WTC11 (cell line): ENCODE data around the gene KCNQ4. TPM values are rescaled to one million over a fixed set of nuclear protein-coding genes. Genes with fewer than 3 reads are reported as not detected.
A peak's percentile ranks its signal among the peaks of the same experiment; 100 is the strongest.

Experiments used
- ATAC-seq: fragments of 200-7000 bp; cut with Tn5 transposase; 2 replicates; pipeline ENCODE4 v1.10.0; 2021; ENCODE audit warnings: mild to moderate bottlenecking, moderate library complexity
- CTCF ChIA-PET: fragments of 300-600 bp; sonication (Branson Sonifier 250); formaldehyde crosslinking; loops from one replicate; lab custom pipeline; 2021; ENCODE audit warnings: antibody characterized with exemption; lab: Charles Lee
- POLR2A ChIA-PET: fragments of 350-600 bp; sonication (Branson Sonifier 250); formaldehyde crosslinking; loops from one replicate; lab custom pipeline; 2021; ENCODE audit warnings: antibody characterized with exemption; lab: Charles Lee
- DNase-seq: peaks from one replicate; pipeline ENCODE4 v3.0.0; 2021; ENCODE audit warnings: low spot score
- H3K27ac Mint-ChIP-seq: 2 replicates; pipeline ENCODE4 v1.8.0; 2021; ENCODE audit warnings: mixed read lengths
- H3K27me3 Mint-ChIP-seq: 2 replicates; pipeline ENCODE4 v1.8.0; 2021; ENCODE audit warnings: low read depth, mild to moderate bottlenecking, moderate library complexity, mixed read lengths
- H3K36me3 Mint-ChIP-seq: 2 replicates; pipeline ENCODE4 v1.8.0; 2021; ENCODE audit warnings: mixed read lengths
- H3K4me1 Mint-ChIP-seq: 2 replicates; pipeline ENCODE4 v1.8.0; 2022; ENCODE audit warnings: mixed read lengths
- H3K4me3 Mint-ChIP-seq: 2 replicates; pipeline ENCODE4 v1.8.0; 2021; ENCODE audit warnings: mild to moderate bottlenecking, moderate library complexity, mixed read lengths
- H3K9me3 Mint-ChIP-seq: 2 replicates; pipeline ENCODE4 v1.8.0; 2021; ENCODE audit warnings: mixed read lengths
- CREB1 ChIP-seq: sonication (generic); formaldehyde crosslinking; IDR thresholded peaks from 2 replicates; pipeline ENCODE4 v1.8.0; 2023; ENCODE audit warnings: mild to moderate bottlenecking, missing genetic modification reagents
- CREM ChIP-seq: sonication (generic); formaldehyde crosslinking; IDR thresholded peaks from 2 replicates; pipeline ENCODE4 v1.8.1; 2022; ENCODE audit warnings: mild to moderate bottlenecking, missing genetic modification reagents, moderate library complexity
- GABPB1 ChIP-seq: sonication (generic); formaldehyde crosslinking; IDR thresholded peaks from 2 replicates; pipeline ENCODE4 v1.8.1; 2023; ENCODE audit warnings: mild to moderate bottlenecking, missing genetic modification reagents
- GRHL2 ChIP-seq: fragments of 250-450 bp; sonication (Bioruptor Pico); IDR thresholded peaks from 2 replicates; pipeline ENCODE4 v1.8.0; 2022; ENCODE audit warnings: mild to moderate bottlenecking, moderate library complexity; ENCODE audit not compliant: insufficient replicate concordance, severe bottlenecking
- NFE2L1 ChIP-seq: sonication (generic); formaldehyde crosslinking; IDR thresholded peaks from 2 replicates; pipeline ENCODE4 v1.8.1; 2023; ENCODE audit warnings: missing genetic modification reagents
- PRRX2 ChIP-seq: fragments of 250-450 bp; sonication (Bioruptor Pico); IDR thresholded peaks from 2 replicates; pipeline ENCODE4 v1.8.0; 2021; ENCODE audit warnings: mild to moderate bottlenecking
- RELA ChIP-seq: sonication (generic); formaldehyde crosslinking; IDR thresholded peaks from 2 replicates; pipeline ENCODE4 v1.8.1; 2022; ENCODE audit warnings: missing genetic modification reagents, mild to moderate bottlenecking, borderline replicate concordance
- TCF7 ChIP-seq: sonication (generic); formaldehyde crosslinking; IDR thresholded peaks from 2 replicates; pipeline ENCODE4 v1.8.0; 2022; ENCODE audit warnings: mild to moderate bottlenecking, low read depth, missing genetic modification reagents, moderate library complexity
- TEAD1 ChIP-seq: sonication (generic); formaldehyde crosslinking; IDR thresholded peaks from 2 replicates; pipeline ENCODE4 v1.8.0; 2022; ENCODE audit warnings: mild to moderate bottlenecking, missing genetic modification reagents
- ZNF219 ChIP-seq: sonication (generic); formaldehyde crosslinking; IDR thresholded peaks from 2 replicates; pipeline ENCODE4 v1.8.0; 2023; ENCODE audit warnings: missing genetic modification reagents, mild to moderate bottlenecking, borderline replicate concordance
- ZNF671 ChIP-seq: fragments of 250-450 bp; sonication (Bioruptor Pico); IDR thresholded peaks from 2 replicates; pipeline ENCODE4 v1.8.0; 2021; ENCODE audit warnings: mild to moderate bottlenecking
- total RNA-seq: library from RNA; stranded (reverse); gene quantifications from 3 replicates; pipeline ENCODE4 v1.2.3, GENCODE V29; 2021
- TF ChIP-seq, protein P1 (sequence below): sonication (generic); formaldehyde crosslinking; IDR thresholded peaks from 2 replicates; pipeline ENCODE4 v1.8.1; 2023; ENCODE audit warnings: mild to moderate bottlenecking, missing genetic modification reagents, borderline replicate concordance
- TF ChIP-seq, protein P2 (sequence below): sonication (generic); formaldehyde crosslinking; IDR thresholded peaks from 2 replicates; pipeline ENCODE4 v1.8.1; 2023; ENCODE audit warnings: mild to moderate bottlenecking, missing genetic modification reagents, moderate library complexity
- TF ChIP-seq, protein P3 (sequence below): sonication (generic); formaldehyde crosslinking; IDR thresholded peaks from 2 replicates; pipeline ENCODE4 v1.8.1; 2023; ENCODE audit warnings: mild to moderate bottlenecking, missing genetic modification reagents
- TF ChIP-seq, protein P4 (sequence below): sonication (generic); formaldehyde crosslinking; IDR thresholded peaks from 2 replicates; pipeline ENCODE4 v1.8.1; 2022; ENCODE audit warnings: low read depth, missing genetic modification reagents, borderline replicate concordance
- TF ChIP-seq, protein P5 (sequence below): fragments of 250-450 bp; sonication (Bioruptor Pico); IDR thresholded peaks from 2 replicates; pipeline ENCODE4 v1.9.0; 2021; ENCODE audit warnings: mild to moderate bottlenecking
- TF ChIP-seq, protein P6 (sequence below): sonication (generic); formaldehyde crosslinking; IDR thresholded peaks from 2 replicates; pipeline ENCODE4 v1.8.0; 2022; ENCODE audit warnings: missing genetic modification reagents
- TF ChIP-seq, protein P7 (sequence below): sonication (generic); formaldehyde crosslinking; IDR thresholded peaks from 2 replicates; pipeline ENCODE4 v1.8.1; 2023; ENCODE audit warnings: mild to moderate bottlenecking, moderate library complexity, missing genetic modification reagents

The KCNQ4 gene
- total RNA-seq, 1 experiment from 2014 or later = 4.0 TPM

DNA sequence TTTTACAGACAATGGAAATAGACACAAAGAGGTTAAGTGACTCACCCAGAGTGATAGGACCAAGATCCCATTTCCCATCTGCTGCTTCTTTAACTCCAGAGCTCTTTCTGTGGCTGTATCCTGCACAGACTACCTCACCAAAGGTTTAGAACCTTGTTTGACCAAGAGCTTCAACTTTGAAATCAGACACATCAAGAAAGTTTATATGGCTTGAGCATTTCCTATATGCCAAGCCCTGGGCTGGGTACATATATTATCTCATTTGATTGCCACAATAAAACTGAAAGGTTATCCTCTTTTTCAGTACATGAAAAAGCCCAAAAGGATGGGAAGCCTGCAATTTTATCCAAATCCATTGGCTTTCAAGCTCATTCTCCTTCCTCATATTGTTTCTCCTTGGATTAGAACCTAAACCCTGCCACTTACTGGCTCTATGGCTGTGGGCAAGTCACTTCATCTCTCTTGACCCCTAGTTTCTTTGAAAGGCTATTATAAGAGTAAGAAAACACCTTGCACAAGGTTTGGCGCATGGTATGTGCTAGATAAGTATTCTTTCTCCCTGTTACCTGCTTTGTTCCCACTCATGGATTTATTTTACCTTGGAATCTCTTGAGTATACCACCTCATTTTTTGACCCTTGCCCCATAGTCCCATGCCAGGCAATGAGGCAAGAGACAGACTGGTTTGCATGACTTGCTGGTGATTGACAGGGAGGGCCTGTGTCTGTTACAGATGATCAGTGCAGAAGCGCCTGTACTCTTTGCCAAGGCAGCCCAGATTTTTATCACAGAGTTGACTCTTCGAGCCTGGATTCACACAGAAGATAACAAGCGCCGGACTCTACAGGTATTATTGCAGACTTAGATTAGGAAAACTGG lies 34.5 kb upstream of the KCNQ4 start:
- ATAC-seq (no peak), DNase-seq (no peak)
- no peak overlapping the region for H3K27ac Mint-ChIP-seq
- H3K36me3 Mint-ChIP-seq = peaks cover 59% of the 10 kb centered on the region
- H3K4me3 Mint-ChIP-seq = no peak overlapping the region
- no peaks in the 10 kb centered on the region for H3K9me3 Mint-ChIP-seq
- H3K27me3 Mint-ChIP-seq = no peaks in the 10 kb centered on the region
- CTCF ChIA-PET = no interaction called here
- H3K4me1 Mint-ChIP-seq = no peaks in the 10 kb centered on the region
- TF ChIP-seq ZNF219 (no peak), GABPB1 (peak; percentile 41; the same call in 1 of the 2 replicates), TEAD1 (CRISPR knock-in tag) (no peak)
- TF ChIP-seq, all 79 proteins: peak for 1
- POLR2A ChIA-PET = interaction anchor here (0.6 kb wide), 1 partner anchor 49 kb away, joined by 3 read pairs; no protein-coding TSS in a partner anchor

DNA sequence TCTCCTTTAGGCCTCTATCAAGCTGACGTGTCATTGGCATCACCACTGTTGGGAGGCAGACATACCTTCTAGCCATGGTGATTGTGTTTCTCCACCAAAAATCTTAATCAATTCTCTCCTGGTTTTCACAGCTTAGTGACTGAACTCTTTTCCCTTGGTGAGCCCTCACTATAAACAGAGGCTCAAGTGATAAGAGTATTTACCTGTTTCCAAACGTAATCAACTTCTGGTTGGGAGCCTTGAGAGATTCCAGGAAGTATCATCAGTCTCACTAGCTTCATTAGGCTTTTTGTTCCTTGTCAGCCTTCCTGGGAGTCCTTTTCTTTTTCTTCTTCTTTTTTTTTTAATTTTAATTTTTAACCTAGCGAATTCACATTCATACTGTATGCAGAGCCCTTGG lies 33.8 kb upstream of the KCNQ4 start:
- no peaks in the 10 kb centered on the region for H3K27me3 Mint-ChIP-seq
- H3K27ac Mint-ChIP-seq = no peak overlapping the region
- no peaks in the 10 kb centered on the region for H3K4me1 Mint-ChIP-seq
- no peaks in the 10 kb centered on the region for H3K9me3 Mint-ChIP-seq
- POLR2A ChIA-PET = no interaction called here
- TF ChIP-seq TCF7 (CRISPR knock-in tag) = no peak
- TF ChIP-seq, protein P1, sequence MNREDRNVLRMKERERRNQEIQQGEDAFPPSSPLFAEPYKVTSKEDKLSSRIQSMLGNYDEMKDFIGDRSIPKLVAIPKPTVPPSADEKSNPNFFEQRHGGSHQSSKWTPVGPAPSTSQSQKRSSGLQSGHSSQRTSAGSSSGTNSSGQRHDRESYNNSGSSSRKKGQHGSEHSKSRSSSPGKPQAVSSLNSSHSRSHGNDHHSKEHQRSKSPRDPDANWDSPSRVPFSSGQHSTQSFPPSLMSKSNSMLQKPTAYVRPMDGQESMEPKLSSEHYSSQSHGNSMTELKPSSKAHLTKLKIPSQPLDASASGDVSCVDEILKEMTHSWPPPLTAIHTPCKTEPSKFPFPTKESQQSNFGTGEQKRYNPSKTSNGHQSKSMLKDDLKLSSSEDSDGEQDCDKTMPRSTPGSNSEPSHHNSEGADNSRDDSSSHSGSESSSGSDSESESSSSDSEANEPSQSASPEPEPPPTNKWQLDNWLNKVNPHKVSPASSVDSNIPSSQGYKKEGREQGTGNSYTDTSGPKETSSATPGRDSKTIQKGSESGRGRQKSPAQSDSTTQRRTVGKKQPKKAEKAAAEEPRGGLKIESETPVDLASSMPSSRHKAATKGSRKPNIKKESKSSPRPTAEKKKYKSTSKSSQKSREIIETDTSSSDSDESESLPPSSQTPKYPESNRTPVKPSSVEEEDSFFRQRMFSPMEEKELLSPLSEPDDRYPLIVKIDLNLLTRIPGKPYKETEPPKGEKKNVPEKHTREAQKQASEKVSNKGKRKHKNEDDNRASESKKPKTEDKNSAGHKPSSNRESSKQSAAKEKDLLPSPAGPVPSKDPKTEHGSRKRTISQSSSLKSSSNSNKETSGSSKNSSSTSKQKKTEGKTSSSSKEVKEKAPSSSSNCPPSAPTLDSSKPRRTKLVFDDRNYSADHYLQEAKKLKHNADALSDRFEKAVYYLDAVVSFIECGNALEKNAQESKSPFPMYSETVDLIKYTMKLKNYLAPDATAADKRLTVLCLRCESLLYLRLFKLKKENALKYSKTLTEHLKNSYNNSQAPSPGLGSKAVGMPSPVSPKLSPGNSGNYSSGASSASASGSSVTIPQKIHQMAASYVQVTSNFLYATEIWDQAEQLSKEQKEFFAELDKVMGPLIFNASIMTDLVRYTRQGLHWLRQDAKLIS = no peak
- TF ChIP-seq, protein P2, sequence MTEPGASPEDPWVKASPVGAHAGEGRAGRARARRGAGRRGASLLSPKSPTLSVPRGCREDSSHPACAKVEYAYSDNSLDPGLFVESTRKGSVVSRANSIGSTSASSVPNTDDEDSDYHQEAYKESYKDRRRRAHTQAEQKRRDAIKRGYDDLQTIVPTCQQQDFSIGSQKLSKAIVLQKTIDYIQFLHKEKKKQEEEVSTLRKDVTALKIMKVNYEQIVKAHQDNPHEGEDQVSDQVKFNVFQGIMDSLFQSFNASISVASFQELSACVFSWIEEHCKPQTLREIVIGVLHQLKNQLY (CRISPR knock-in tag) = no peak
- TF ChIP-seq, protein P3, sequence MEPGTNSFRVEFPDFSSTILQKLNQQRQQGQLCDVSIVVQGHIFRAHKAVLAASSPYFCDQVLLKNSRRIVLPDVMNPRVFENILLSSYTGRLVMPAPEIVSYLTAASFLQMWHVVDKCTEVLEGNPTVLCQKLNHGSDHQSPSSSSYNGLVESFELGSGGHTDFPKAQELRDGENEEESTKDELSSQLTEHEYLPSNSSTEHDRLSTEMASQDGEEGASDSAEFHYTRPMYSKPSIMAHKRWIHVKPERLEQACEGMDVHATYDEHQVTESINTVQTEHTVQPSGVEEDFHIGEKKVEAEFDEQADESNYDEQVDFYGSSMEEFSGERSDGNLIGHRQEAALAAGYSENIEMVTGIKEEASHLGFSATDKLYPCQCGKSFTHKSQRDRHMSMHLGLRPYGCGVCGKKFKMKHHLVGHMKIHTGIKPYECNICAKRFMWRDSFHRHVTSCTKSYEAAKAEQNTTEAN (CRISPR knock-in tag) = no peak
- no peak for TF ChIP-seq NFE2L1 (CRISPR knock-in tag)
- no peak for TF ChIP-seq RELA
- TF ChIP-seq, protein P4, sequence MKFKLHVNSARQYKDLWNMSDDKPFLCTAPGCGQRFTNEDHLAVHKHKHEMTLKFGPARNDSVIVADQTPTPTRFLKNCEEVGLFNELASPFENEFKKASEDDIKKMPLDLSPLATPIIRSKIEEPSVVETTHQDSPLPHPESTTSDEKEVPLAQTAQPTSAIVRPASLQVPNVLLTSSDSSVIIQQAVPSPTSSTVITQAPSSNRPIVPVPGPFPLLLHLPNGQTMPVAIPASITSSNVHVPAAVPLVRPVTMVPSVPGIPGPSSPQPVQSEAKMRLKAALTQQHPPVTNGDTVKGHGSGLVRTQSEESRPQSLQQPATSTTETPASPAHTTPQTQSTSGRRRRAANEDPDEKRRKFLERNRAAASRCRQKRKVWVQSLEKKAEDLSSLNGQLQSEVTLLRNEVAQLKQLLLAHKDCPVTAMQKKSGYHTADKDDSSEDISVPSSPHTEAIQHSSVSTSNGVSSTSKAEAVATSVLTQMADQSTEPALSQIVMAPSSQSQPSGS (CRISPR knock-in tag) = no peak
- TF ChIP-seq, protein P5, sequence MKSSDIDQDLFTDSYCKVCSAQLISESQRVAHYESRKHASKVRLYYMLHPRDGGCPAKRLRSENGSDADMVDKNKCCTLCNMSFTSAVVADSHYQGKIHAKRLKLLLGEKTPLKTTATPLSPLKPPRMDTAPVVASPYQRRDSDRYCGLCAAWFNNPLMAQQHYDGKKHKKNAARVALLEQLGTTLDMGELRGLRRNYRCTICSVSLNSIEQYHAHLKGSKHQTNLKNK (CRISPR knock-in tag) = no peak
- TF ChIP-seq ZNF671 (CRISPR knock-in tag) = no peak
- ATAC-seq (no peak), DNase-seq (no peak)
- CTCF ChIA-PET = no interaction called here
- no peak overlapping the region for H3K4me3 Mint-ChIP-seq
- H3K36me3 Mint-ChIP-seq = peaks cover 65% of the 10 kb centered on the region

DNA sequence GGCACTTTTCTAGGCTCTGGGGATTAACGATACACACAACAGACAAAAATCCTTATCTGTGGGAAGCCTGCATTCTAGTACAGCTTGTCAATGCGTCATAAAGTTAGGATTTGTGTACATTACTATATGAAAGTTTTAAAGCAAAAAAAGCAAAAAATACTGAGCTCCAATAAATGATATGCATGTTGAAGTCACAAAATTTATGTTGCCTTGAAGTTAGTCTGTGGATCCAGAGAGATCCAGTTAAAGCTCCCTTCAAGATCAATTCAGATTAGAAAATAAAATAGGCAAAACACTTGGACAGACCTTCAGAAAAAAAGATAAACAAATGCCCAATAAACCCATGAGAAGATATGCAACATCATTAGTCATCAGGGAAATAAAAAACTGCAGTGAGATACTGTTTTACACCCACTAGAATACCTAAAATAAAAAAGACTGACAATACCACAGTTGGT lies 33.1 kb upstream of the KCNQ4 start:
- H3K9me3 Mint-ChIP-seq = no peaks in the 10 kb centered on the region
- H3K27ac Mint-ChIP-seq = no peak overlapping the region
- H3K4me1 Mint-ChIP-seq = no peaks in the 10 kb centered on the region
- H3K36me3 Mint-ChIP-seq = peaks cover 67% of the 10 kb centered on the region
- no peak for DNase-seq
- ChIA-PET CTCF (no interaction called here), POLR2A (no interaction called here)
- ATAC-seq = no peak
- H3K4me3 Mint-ChIP-seq = no peak overlapping the region
- H3K27me3 Mint-ChIP-seq = no peaks in the 10 kb centered on the region
- TF ChIP-seq CREM (CRISPR knock-in tag) (no peak), GRHL2 (CRISPR knock-in tag) (no peak), CREB1 (no peak), PRRX2 (CRISPR knock-in tag) (no peak)
- TF ChIP-seq, protein P6, sequence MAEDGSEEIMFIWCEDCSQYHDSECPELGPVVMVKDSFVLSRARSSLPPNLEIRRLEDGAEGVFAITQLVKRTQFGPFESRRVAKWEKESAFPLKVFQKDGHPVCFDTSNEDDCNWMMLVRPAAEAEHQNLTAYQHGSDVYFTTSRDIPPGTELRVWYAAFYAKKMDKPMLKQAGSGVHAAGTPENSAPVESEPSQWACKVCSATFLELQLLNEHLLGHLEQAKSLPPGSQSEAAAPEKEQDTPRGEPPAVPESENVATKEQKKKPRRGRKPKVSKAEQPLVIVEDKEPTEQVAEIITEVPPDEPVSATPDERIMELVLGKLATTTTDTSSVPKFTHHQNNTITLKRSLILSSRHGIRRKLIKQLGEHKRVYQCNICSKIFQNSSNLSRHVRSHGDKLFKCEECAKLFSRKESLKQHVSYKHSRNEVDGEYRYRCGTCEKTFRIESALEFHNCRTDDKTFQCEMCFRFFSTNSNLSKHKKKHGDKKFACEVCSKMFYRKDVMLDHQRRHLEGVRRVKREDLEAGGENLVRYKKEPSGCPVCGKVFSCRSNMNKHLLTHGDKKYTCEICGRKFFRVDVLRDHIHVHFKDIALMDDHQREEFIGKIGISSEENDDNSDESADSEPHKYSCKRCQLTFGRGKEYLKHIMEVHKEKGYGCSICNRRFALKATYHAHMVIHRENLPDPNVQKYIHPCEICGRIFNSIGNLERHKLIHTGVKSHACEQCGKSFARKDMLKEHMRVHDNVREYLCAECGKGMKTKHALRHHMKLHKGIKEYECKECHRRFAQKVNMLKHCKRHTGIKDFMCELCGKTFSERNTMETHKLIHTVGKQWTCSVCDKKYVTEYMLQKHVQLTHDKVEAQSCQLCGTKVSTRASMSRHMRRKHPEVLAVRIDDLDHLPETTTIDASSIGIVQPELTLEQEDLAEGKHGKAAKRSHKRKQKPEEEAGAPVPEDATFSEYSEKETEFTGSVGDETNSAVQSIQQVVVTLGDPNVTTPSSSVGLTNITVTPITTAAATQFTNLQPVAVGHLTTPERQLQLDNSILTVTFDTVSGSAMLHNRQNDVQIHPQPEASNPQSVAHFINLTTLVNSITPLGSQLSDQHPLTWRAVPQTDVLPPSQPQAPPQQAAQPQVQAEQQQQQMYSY (CRISPR knock-in tag) = no peak
- TF ChIP-seq, protein P7, sequence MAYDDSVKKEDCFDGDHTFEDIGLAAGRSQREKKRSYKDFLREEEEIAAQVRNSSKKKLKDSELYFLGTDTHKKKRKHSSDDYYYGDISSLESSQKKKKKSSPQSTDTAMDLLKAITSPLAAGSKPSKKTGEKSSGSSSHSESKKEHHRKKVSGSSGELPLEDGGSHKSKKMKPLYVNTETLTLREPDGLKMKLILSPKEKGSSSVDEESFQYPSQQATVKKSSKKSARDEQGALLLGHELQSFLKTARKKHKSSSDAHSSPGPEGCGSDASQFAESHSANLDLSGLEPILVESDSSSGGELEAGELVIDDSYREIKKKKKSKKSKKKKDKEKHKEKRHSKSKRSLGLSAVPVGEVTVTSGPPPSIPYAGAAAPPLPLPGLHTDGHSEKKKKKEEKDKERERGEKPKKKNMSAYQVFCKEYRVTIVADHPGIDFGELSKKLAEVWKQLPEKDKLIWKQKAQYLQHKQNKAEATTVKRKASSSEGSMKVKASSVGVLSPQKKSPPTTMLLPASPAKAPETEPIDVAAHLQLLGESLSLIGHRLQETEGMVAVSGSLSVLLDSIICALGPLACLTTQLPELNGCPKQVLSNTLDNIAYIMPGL (CRISPR knock-in tag) = no peak
